Rectal smooth muscle tissue (tissue), 1 donor: Measurements from ENCODE around the gene DAB1.

Source experiments
- H3K27ac ChIP-seq: one replicate; pipeline ENCODE4 v1.7.0; 2013; ENCODE audit warnings: low read depth, low read length, inconsistent platforms
- H3K27me3 ChIP-seq: one replicate; pipeline ENCODE4 v1.7.0; 2013; ENCODE audit warnings: low read length; ENCODE audit not compliant: control insufficient read depth, insufficient read depth
- H3K36me3 ChIP-seq: one replicate; pipeline ENCODE4 v1.7.0; 2013; ENCODE audit warnings: low read length; ENCODE audit not compliant: control insufficient read depth, insufficient read depth
- H3K4me1 ChIP-seq: one replicate; pipeline ENCODE4 v1.7.0; 2013; ENCODE audit warnings: low read length; ENCODE audit not compliant: control insufficient read depth, insufficient read depth
- H3K4me3 ChIP-seq: one replicate; pipeline ENCODE4 v1.7.0; 2013; ENCODE audit warnings: low read length
- H3K9ac ChIP-seq: one replicate; pipeline ENCODE4 v1.7.0; 2013; ENCODE audit warnings: low read length

The DAB1 gene

GRCh38 chr1:57440096-57440495, 16.2 kb upstream of the DAB1 start:
- H3K36me3 ChIP-seq, result no peaks in the 10 kb centered on the region
- no peaks in the 10 kb centered on the region for H3K27me3 ChIP-seq
- no peaks in the 10 kb centered on the region for H3K4me1 ChIP-seq
- no peak overlapping the region for H3K4me3 ChIP-seq
- H3K27ac ChIP-seq, result no peak overlapping the region
- no peak overlapping the region for H3K9ac ChIP-seq

DNA sequence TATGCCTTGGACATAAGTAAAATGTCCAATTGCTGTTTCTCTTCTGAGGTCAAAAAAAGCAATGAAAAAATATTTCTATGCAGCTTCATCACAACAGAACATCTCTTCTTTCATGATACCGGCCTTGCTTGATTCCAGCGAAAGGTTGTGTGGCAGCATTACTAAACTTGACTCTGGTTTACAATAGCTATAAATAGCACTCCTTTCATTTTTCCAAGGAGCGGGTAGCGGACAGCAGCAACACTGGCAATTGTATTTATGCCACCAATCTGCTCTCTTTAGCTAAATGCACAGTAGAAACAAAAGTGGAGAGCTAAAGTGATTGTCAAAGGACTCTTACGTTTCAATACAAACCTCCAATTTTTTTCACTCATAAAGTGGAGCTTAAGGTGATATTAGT, 7.5 kb upstream of the DAB1 start:
- Histone ChIP-seq H3K4me1 (no peaks in the 10 kb centered on the region), H3K27ac (no peak overlapping the region), H3K4me3 (no peak overlapping the region), H3K36me3 (no peaks in the 10 kb centered on the region), H3K27me3 (no peaks in the 10 kb centered on the region), H3K9ac (no peak overlapping the region)

- H3K4me1 ChIP-seq, result no peaks in the 10 kb centered on the region
- peaks cover 6% of the 10 kb centered on the region for H3K27me3 ChIP-seq
- H3K9ac ChIP-seq, result no peak overlapping the region
- no peaks in the 10 kb centered on the region for H3K36me3 ChIP-seq
- H3K4me3 ChIP-seq, result peak overlapping the region; percentile 54
- no peak overlapping the region for H3K27ac ChIP-seq
Observed at GRCh38 chr1:57424231-57425027, 569 bp upstream of the DAB1 start.

GRCh38 chr1:57423135-57423655, 665 bp downstream of the DAB1 start:
- H3K27me3 ChIP-seq, result peaks cover 6% of the 10 kb centered on the region
- H3K27ac ChIP-seq, result no peak overlapping the region
- no peaks in the 10 kb centered on the region for H3K4me1 ChIP-seq
- peak overlapping the region; percentile 47 for H3K4me3 ChIP-seq
- H3K36me3 ChIP-seq, result no peaks in the 10 kb centered on the region
- H3K9ac ChIP-seq, result no peak overlapping the region

DNA sequence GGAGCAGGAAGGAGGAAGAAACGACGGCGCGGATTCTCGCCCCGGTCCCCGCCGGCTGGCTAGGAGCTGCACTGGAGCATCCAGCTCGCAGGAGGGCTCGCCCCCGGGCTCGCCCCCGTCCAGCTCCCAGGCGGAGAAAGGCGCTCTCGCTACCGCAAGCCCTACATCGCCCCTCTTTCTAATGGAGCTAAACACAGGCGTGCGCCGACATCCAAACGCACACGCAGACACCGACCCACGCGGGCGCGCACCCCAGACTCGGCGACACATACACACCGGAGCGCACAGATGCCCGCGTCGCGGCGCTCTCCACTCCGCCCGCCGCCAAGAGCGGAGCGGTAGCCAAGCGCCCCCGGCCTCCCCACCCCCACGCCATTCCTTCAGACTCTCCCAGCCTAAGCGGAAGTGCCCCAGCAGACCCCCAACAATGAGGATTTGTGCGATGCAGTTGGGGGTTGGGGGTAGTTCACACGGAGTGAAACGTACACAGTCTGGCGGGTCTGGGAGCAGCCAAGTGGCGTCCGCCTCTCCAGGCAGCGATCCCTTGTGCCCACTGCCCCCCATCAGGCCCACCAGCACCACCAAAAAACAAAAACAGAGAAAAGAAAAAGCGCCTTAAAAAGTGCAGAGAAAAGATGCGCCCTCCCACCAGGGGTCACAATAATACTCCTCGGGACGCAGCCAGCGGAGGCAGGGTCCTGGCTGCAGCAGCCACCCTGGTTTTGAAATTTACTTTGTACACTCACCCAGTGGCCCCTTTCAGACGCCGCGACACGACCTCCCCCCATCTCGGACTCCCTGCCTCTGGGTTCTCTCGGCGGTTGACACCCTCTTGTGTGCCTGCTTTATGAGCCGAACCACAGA, 1.4 kb downstream of the DAB1 start:
- Histone ChIP-seq H3K27me3 (peaks cover 6% of the 10 kb centered on the region), H3K9ac (no peak overlapping the region), H3K27ac (no peak overlapping the region), H3K4me3 (peak overlapping the region; percentile 32), H3K4me1 (no peaks in the 10 kb centered on the region), H3K36me3 (no peaks in the 10 kb centered on the region)

DNA sequence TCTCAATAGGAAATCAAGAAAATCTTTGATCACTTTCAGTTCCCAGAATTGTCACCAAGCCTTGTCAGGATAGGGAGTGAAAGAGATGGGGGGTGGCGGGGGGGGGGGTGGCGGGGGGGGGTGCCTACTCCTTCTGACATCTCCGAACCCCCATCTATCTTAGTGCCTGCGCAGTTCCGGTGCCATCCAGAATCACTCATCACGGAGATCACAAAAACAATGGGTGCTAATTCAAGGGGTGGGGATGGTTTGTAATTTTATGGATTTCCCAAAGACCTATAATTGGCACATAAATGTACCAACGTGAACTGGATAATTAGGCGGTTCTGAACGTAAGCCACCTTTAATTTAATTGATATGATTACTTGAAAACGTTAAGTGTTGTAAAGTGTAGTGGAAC, 2.1 kb downstream of the DAB1 start:
- no peaks in the 10 kb centered on the region for H3K4me1 ChIP-seq
- H3K27me3 ChIP-seq, result peaks cover 6% of the 10 kb centered on the region
- no peaks in the 10 kb centered on the region for H3K36me3 ChIP-seq
- H3K9ac ChIP-seq, result no peak overlapping the region
- peak overlapping the region; percentile 32 for H3K4me3 ChIP-seq
- no peak overlapping the region for H3K27ac ChIP-seq

GRCh38 chr1:57420981-57421785, 2.7 kb downstream of the DAB1 start:
- Histone ChIP-seq H3K27me3 (peaks cover 6% of the 10 kb centered on the region), H3K9ac (no peak overlapping the region), H3K4me3 (no peak overlapping the region), H3K4me1 (no peaks in the 10 kb centered on the region), H3K36me3 (no peaks in the 10 kb centered on the region), H3K27ac (no peak overlapping the region)

DNA sequence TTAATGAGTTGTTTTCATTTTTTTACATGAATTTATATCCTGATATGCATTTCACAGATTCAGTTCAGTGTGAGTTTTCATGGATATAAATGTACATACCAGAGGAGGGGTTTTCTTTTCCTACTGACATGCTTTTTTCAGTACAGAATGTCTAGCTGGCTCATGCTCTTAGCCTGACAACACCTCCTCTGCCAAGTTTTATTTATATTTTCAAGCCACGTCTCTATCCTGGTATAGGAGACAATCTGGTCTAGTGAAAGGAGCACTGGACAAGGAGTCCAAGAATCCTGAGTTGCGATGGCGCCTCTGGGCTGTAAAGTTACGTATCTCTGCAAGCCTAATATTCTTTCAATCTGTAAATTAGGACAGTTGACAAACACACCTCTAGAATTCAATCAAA, 4.9 kb downstream of the DAB1 start:
- H3K9ac ChIP-seq, result no peak overlapping the region
- H3K4me3 ChIP-seq, result no peak overlapping the region
- peaks cover 6% of the 10 kb centered on the region for H3K27me3 ChIP-seq
- no peaks in the 10 kb centered on the region for H3K4me1 ChIP-seq
- H3K36me3 ChIP-seq, result no peaks in the 10 kb centered on the region
- H3K27ac ChIP-seq, result no peak overlapping the region

GRCh38 chr1:57411262-57411661, 12.6 kb downstream of the DAB1 start:
- Histone ChIP-seq H3K4me1 (peaks cover 5% of the 10 kb centered on the region), H3K9ac (no peak overlapping the region), H3K27ac (no peak overlapping the region), H3K4me3 (no peak overlapping the region), H3K27me3 (no peaks in the 10 kb centered on the region), H3K36me3 (no peaks in the 10 kb centered on the region)

GRCh38 chr1:57410508-57410907, 13.4 kb downstream of the DAB1 start:
- H3K9ac ChIP-seq, result no peak overlapping the region
- H3K27ac ChIP-seq, result no peak overlapping the region
- no peaks in the 10 kb centered on the region for H3K27me3 ChIP-seq
- no peaks in the 10 kb centered on the region for H3K36me3 ChIP-seq
- H3K4me1 ChIP-seq, result peaks cover 5% of the 10 kb centered on the region
- no peak overlapping the region for H3K4me3 ChIP-seq

- H3K9ac ChIP-seq, result no peak overlapping the region
- peaks cover 5% of the 10 kb centered on the region for H3K4me1 ChIP-seq
- no peaks in the 10 kb centered on the region for H3K36me3 ChIP-seq
- H3K4me3 ChIP-seq, result no peak overlapping the region
- H3K27me3 ChIP-seq, result no peaks in the 10 kb centered on the region
- no peak overlapping the region for H3K27ac ChIP-seq
Observed at GRCh38 chr1:57407928-57408327, 15.9 kb downstream of the DAB1 start.

- Histone ChIP-seq H3K36me3 (no peaks in the 10 kb centered on the region), H3K27ac (no peak overlapping the region), H3K9ac (no peak overlapping the region), H3K27me3 (no peaks in the 10 kb centered on the region), H3K4me1 (peaks cover 5% of the 10 kb centered on the region), H3K4me3 (no peak overlapping the region)
Observed at GRCh38 chr1:57406428-57406970, 17.4 kb downstream of the DAB1 start.
